Lower lobe of right lung (tissue), 2 donors: ENCODE results near the gene DCAF6. TPM values are rescaled to one million over a fixed set of nuclear protein-coding genes. Genes with fewer than 3 reads are reported as not detected.
A peak's percentile ranks its signal among the peaks of the same experiment; 100 is the strongest.

Experiments
- ATAC-seq, 2 donors: fragments of 200-7000 bp; cut with Tn5 transposase; one replicate each; pipeline ENCODE4 v1.9.1; 2020 to 2022; ENCODE audit warnings: mild to moderate bottlenecking in 2 of 2, moderate library complexity in 2 of 2
- DNase-seq: peaks from one replicate; pipeline ENCODE4 v3.0.0-alpha.2; 2020
- H3K27ac ChIP-seq: fragments of 200-600 bp; one replicate; pipeline ENCODE4 v1.8.0; 2022
- H3K27me3 ChIP-seq: fragments of 200-600 bp; one replicate; pipeline ENCODE4 v1.8.0; 2022; ENCODE audit warnings: low read depth
- H3K36me3 ChIP-seq: fragments of 200-600 bp; one replicate; pipeline ENCODE4 v1.8.0; 2022; ENCODE audit warnings: mild to moderate bottlenecking
- H3K4me1 ChIP-seq: fragments of 200-600 bp; one replicate; pipeline ENCODE4 v1.8.0; 2022
- H3K4me3 ChIP-seq: fragments of 200-600 bp; one replicate; pipeline ENCODE4 v1.8.0; 2022; ENCODE audit warnings: mild to moderate bottlenecking
- H3K9me3 ChIP-seq: fragments of 200-600 bp; one replicate; pipeline ENCODE4 v1.8.0; 2022
- intact Hi-C: fragments of 100-400 bp; cut with DNase I; formaldehyde crosslinking; loops from one replicate; pipeline ENCODE4 v1.11.0; 2022
- total RNA-seq: library from RNA; stranded (reverse); fragmentation: NEBNext Ultra II Directional; extraction: Animal tissue kit (Norgen Biotek cat#: 25700); gene quantifications from one replicate; pipeline ENCODE4 v1.2.1, GENCODE V29; 2021
- TF ChIP-seq, protein P1 (sequence below): fragments of 200-600 bp; IDR thresholded peaks from one replicate; pipeline ENCODE4 v1.8.0; 2022; ENCODE audit warnings: antibody characterized with exemption, mild to moderate bottlenecking
- donor health status: DM: no; HTN: yes; CAD: no; lungs with severe emphysema.

Gene DCAF6
- total RNA-seq, 1 donor from 2014 or later = 50.6 TPM

DNA sequence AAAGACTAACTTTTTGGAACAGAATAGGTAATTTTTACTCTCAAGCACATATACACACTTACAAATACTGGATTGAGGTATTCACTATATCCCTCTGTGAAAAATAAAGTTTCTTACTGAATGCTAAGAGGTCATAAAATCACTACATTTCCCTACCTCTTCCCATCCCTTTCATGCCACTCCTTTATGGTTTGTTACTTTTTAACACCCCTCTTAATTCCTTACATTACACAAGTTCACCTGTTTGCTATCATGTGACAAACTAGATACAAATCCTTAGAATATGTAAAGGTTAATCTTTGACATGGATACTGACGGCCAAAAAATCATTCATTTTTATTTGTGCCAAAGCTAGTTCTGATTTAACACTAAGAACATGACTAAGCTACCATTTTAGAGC lies 6.8 kb upstream of the DCAF6 start:
- TF ChIP-seq, protein P1, sequence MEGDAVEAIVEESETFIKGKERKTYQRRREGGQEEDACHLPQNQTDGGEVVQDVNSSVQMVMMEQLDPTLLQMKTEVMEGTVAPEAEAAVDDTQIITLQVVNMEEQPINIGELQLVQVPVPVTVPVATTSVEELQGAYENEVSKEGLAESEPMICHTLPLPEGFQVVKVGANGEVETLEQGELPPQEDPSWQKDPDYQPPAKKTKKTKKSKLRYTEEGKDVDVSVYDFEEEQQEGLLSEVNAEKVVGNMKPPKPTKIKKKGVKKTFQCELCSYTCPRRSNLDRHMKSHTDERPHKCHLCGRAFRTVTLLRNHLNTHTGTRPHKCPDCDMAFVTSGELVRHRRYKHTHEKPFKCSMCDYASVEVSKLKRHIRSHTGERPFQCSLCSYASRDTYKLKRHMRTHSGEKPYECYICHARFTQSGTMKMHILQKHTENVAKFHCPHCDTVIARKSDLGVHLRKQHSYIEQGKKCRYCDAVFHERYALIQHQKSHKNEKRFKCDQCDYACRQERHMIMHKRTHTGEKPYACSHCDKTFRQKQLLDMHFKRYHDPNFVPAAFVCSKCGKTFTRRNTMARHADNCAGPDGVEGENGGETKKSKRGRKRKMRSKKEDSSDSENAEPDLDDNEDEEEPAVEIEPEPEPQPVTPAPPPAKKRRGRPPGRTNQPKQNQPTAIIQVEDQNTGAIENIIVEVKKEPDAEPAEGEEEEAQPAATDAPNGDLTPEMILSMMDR = no peak
- DNase-seq (no peak), ATAC-seq (no peak)
- peaks cover 10% of the 10 kb centered on the region for H3K4me1 ChIP-seq
- H3K36me3 ChIP-seq = no peaks in the 10 kb centered on the region
- H3K4me3 ChIP-seq = no peak overlapping the region
- no peaks in the 10 kb centered on the region for H3K27me3 ChIP-seq
- no peaks in the 10 kb centered on the region for H3K9me3 ChIP-seq
- intact Hi-C loops = no loop called here
- no peak overlapping the region for H3K27ac ChIP-seq

DNA sequence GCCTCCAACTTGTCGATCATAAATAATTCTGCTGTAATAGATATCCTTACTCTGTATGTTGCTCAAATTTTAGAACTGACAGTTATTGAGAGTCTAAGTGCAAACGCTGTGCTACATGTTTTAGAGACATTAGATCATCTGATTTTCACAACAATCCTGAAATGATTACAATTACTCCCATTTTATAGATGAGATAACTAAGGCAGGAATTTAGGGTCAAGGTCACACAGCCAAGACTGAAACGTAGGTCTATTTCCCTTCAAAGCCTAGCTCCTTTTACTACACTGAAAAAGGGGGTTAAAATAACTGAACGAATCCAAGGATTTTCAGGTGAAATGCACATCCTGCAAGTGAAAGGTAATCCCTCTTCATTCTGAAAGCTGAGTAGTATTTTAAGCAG lies 2.7 kb upstream of the DCAF6 start:
- Histone ChIP-seq H3K4me3 (peak overlapping the region; percentile 86), H3K27me3 (no peaks in the 10 kb centered on the region), H3K4me1 (peaks cover 25% of the 10 kb centered on the region), H3K27ac (peak overlapping the region; percentile 26), H3K36me3 (no peaks in the 10 kb centered on the region), H3K9me3 (no peaks in the 10 kb centered on the region)
- TF ChIP-seq, protein P1 = no peak
- intact Hi-C loops = no loop called here
- no peak for ATAC-seq
- no peak for DNase-seq

DNA sequence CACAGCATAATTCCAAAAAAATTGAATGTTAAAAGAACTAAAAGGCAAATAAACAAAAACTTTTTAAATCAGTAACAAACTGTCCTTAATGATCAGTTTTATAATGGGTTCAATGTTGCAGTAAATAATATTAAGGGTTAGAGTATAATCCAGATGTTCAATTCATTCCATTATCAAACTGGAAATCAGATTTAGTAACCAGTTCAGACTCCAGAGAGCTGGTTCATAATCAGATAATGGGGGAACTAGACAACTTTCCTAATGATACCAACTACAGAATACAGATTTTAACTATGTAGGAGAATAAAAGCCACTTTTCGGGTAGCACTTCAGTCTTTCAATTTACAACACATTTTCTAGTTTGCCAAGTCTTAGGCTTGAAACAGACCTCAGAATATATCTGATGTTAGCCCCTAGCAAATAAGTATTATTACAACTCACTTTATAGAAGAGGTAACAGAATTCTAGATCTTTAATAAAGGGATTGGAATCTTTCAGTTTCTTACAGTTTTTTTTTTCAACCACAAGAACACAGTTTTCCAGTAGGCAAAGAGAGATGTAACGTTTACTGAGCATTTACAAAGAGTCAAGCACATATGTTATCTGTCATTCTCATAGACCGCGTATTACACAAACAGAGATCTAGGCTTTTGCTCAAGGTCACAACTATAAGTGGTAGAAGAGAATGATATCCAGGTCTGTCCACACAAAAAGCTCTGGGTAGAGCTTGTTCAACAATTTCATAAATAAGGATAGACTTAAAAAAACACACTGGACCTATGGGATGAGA lies 1.9 kb upstream of the DCAF6 start:
- peak overlapping the region; percentile 86 for H3K4me3 ChIP-seq
- DNase-seq (no peak), ATAC-seq (no peak)
- no peaks in the 10 kb centered on the region for H3K9me3 ChIP-seq
- H3K36me3 ChIP-seq = no peaks in the 10 kb centered on the region
- intact Hi-C loops = no loop called here
- no peaks in the 10 kb centered on the region for H3K27me3 ChIP-seq
- TF ChIP-seq, protein P1 = no peak
- peak overlapping the region; percentile 93 for H3K27ac ChIP-seq
- peaks cover 33% of the 10 kb centered on the region for H3K4me1 ChIP-seq

DNA sequence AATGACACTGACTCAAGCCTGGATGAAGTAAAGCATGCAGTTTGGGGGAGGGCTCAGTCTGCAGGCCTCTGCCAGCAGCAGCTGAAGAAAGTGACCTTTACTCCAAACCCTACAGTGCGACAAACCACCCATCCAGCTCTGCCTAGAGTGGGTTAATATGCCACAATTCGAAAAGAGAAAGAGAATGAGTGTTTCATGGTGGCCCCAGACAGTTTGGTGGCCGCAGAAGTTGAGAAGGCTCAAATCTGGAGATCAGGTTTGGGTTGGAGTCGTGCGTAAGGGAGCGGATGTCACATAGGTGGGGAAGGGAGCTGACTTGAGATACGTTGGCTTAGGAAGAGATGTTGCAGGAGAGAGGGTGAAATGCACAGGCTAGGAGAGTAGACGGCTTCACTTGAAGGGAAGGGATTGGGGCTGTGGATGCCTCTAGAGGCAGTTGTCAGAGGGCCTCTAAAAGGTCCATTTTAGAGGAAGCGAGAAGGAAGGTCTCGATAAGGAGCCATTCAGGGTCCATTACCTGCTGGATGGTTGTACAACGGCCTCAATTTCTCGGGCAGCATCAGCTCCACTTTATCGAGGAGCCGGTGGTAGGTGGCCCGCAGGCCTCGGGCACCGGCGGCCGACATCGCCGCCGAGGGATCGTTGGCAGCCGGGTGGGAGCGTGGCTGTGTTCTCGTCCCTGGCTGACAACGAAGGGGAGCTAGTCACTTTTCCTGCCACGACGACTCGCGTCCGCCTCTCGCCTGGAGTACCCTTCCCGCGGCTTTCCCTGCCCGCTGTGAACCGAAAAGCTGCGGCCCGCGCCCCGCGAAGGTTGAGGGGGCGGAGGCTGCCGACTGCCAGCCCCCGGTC lies 1.0 kb upstream of the DCAF6 start:
- DNase-seq (no peak), ATAC-seq (peak; percentile 12 to 17)
- H3K4me1 ChIP-seq = peaks cover 33% of the 10 kb centered on the region
- no peaks in the 10 kb centered on the region for H3K36me3 ChIP-seq
- H3K4me3 ChIP-seq = peak overlapping the region; percentile 86
- H3K9me3 ChIP-seq = no peaks in the 10 kb centered on the region
- peak overlapping the region; percentile 93 for H3K27ac ChIP-seq
- H3K27me3 ChIP-seq = no peaks in the 10 kb centered on the region
- TF ChIP-seq, protein P1 = no peak
- intact Hi-C loops = no loop called here

DNA sequence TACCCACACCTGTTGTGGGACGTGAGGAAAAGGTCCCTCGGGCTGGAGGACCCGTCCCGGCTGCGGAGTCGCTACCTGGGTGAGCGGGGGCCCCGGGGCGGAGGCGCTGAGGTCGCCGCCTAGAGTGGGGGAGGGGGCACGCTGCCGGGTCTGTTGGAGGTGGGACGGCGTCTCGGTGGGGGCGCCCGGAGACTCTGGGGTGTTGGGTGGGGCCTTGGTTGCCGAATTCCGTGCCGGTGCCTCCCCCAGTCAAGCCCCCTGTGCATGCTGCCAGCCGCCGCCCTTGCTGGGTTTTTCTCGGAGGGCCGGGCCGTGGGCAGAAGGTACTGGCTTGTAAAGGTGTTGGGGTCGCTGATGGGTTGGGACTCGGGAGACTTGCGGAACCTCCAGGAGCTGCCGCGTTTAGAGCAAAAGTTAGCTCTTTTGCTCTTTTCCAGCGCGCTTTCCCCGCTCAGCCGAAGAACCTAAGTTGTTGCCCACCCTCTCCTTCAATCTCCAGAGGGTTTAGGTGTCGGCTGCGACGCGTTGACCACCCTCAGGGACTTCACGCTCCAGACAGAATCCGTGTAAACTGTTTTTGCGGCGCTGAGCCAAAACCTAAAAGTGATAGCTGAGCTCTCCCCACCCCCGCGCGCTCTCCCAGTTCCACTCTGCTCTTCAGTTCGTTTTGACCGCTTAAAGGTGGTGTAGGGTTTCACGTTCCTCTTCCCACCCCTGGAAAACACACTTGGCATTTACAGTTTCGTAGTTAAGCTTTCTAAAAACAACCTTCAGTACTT lies 636 bp downstream of the DCAF6 start, which contains the start of gene MPC2:
TSS of gene MPC2 (minus strand) at position 143 of the 779 bp plus-strand sequence. CDS start 1,231 bp downstream, outside the sequence.
- ATAC-seq = peak; percentile 43 to 50
- peak within 1 kb of the TSS; percentile 93 for H3K27ac ChIP-seq
- TF ChIP-seq, protein P1 = no peak
- intact Hi-C loops = no loop called here
- no peaks in the 10 kb centered on the region for H3K36me3 ChIP-seq
- peaks cover 33% of the 10 kb centered on the region for H3K4me1 ChIP-seq
- H3K4me3 ChIP-seq = peak within 1 kb of the TSS; percentile 86
- peak; percentile 75 for DNase-seq
- H3K9me3 ChIP-seq = no peaks in the 10 kb centered on the region
- no peaks in the 10 kb centered on the region for H3K27me3 ChIP-seq
